ENCODE data around the gene DIAPH1. TPM values are rescaled to one million over a fixed set of nuclear protein-coding genes. Genes with fewer than 3 reads are reported as not detected.
A peak's percentile ranks its signal among the peaks of the same experiment; 100 is the strongest.

DIAPH1 gene
- total RNA-seq, 1 experiment from 2014 or later: 142 TPM

GRCh38 chr5:141521244-141521781 lies 97.5 kb downstream of the DIAPH1 start:
- Histone ChIP-seq H3K36me3 (ENCODE audit: control insufficient read depth in 1 of 2, insufficient read depth in 2 of 2, low read length in 2 of 2) (peaks cover 7 to 52% of the 10 kb centered on the region in 2 experiments; a peak in 3 of 4 replicates), H3K4me2 (ENCODE audit: low read length) (peak overlapping the region; percentile 69), H2AFZ (ENCODE audit: low read depth, low read length, poor library complexity, severe bottlenecking) (no peak overlapping the region), H3K4me1 (ENCODE audit: control insufficient read depth in 1 of 2, insufficient read depth in 2 of 2, low read length in 2 of 2) (peaks cover 43 to 69% of the 10 kb centered on the region in 2 experiments), H3K9me3 (ENCODE audit: control insufficient read depth in 1 of 2, insufficient read depth in 1 of 2, low read depth in 1 of 2, low read length in 2 of 2) (no peaks in the 10 kb centered on the region), H3K4me3 (replicated peaks in 1 of 2; ENCODE audit: low read depth in 1 of 2, low read length in 2 of 2) (peak overlapping the region; percentile 8 to 40), H4K20me1 (ENCODE audit: insufficient read depth) (no peaks in the 10 kb centered on the region), H3K27ac (ENCODE audit: low read depth, low read length) (peak overlapping the region; percentile 80), H3K79me2 (ENCODE audit: insufficient read depth, low read length) (peaks cover 15% of the 10 kb centered on the region; the same call in 1 of the 2 replicates), H3K9me2 (ENCODE audit: insufficient read depth) (no peaks in the 10 kb centered on the region), H3K9ac (ENCODE audit: low read length) (peak overlapping the region; percentile 61), H3K27me3 (ENCODE audit: insufficient read depth, low read length) (no peaks in the 10 kb centered on the region)
- ATAC-seq: peak; percentile 84
- intact Hi-C loops (cut with micrococcal nuclease): no loop called here
- CTCF ChIA-PET: interaction anchor here (0.6 to 2.3 kb wide), 14 partner anchors 9 to 329 kb away, joined by 3 to 33 read pairs (median 4); partner anchors contain the start of genes PCDHB10, PCDHB14, PCDHGA10 and TAF7
- RAD21 ChIA-PET (ENCODE audit: low non-redundant PET in 1 of 2, low total read pairs in 2 of 2, uncharacterized antibody in 2 of 2, unreplicated experiment in 2 of 2): interaction anchor here (1.6 to 4.0 kb wide), 2 partner anchors 108 kb away, joined by 5 to 17 read pairs; partner anchors contain the start of gene PCDHGA10 (in 2 of the 2)
- DNase-seq (ENCODE audit: low read depth, low spot score): peak; percentile 98
- BruUV-seq (replicated peaks): no TSS peak
- POLR2A ChIA-PET: interaction anchor here (0.9 to 1.5 kb wide), 5 partner anchors 9 to 201 kb away, joined by 3 to 11 read pairs (median 4); partner anchors contain the start of genes PCDHGA10 and TAF7
- TF ChIP-seq SIN3A (IDR thresholded peaks at IDR 0.05; ENCODE audit: low read depth) (peak; percentile 98), ATF3 (IDR thresholded peaks at IDR 0.05) (peak; percentile 88; the same call in 1 of the 2 replicates), MAX (IDR thresholded peaks at IDR 0.05) (peak; percentile 94), EZH2 (IDR thresholded peaks at IDR 0.05) (no peak), JUND (IDR thresholded peaks at IDR 0.05) (peak; percentile 99), CTCF (IDR thresholded peaks at IDR 0.05 in 2 of 3, conservative IDR thresholded peaks at IDR 0.05 in 1 of 3; ENCODE audit: borderline replicate concordance in 1 of 3, insufficient read depth in 1 of 3, low read depth in 2 of 3, low read length in 2 of 3) (no peak), POLR2AphosphoS5 (IDR thresholded peaks at IDR 0.05; ENCODE audit: low read depth, low read length) (peak; percentile 69; the same call in 1 of the 2 replicates), CBX3 (IDR thresholded peaks at IDR 0.05; ENCODE audit: low read depth) (peak; percentile 99), CEBPB (IDR thresholded peaks at IDR 0.05; ENCODE audit: low read depth) (peak; percentile 95), SP1 (IDR thresholded peaks at IDR 0.05; ENCODE audit: low read depth) (peak; percentile 98), EGR1 (IDR thresholded peaks at IDR 0.05; ENCODE audit: low read depth) (peak; percentile 52; the same call in 1 of the 2 replicates), ZBTB33 (IDR thresholded peaks at IDR 0.05; ENCODE audit: extremely low read depth, insufficient replicate concordance, low read length) (peak; percentile 70), FOSL1 (IDR thresholded peaks at IDR 0.05; ENCODE audit: low read depth) (peak; percentile 100), SRF (IDR thresholded peaks at IDR 0.05; ENCODE audit: low read depth) (peak; percentile 88), REST (IDR thresholded peaks at IDR 0.05; ENCODE audit: low read depth) (no peak), EZH2phosphoT487 (IDR thresholded peaks at IDR 0.05; ENCODE audit: borderline replicate concordance) (no peak)

All from HCT116 (cell line).